ENCODE measurements around the gene RPP25L.

DNA sequence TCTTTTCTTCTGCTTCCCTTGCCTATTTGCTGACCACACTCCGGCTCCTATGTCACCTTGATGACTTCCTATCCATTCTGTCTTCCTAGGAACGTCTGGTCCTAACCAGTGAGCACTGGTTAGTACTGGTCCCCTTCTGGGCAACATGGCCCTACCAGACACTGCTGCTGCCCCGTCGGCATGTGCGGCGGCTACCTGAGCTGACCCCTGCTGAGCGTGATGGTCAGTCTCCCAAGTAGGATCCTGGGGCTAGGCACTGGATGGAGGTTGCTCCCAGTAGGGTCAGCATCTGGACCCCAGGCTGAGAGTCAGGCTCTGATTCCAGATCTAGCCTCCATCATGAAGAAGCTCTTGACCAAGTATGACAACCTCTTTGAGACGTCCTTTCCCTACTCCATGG lies 36.8 kb upstream of the RPP25L start:
- TF ChIP-seq, protein P1, sequence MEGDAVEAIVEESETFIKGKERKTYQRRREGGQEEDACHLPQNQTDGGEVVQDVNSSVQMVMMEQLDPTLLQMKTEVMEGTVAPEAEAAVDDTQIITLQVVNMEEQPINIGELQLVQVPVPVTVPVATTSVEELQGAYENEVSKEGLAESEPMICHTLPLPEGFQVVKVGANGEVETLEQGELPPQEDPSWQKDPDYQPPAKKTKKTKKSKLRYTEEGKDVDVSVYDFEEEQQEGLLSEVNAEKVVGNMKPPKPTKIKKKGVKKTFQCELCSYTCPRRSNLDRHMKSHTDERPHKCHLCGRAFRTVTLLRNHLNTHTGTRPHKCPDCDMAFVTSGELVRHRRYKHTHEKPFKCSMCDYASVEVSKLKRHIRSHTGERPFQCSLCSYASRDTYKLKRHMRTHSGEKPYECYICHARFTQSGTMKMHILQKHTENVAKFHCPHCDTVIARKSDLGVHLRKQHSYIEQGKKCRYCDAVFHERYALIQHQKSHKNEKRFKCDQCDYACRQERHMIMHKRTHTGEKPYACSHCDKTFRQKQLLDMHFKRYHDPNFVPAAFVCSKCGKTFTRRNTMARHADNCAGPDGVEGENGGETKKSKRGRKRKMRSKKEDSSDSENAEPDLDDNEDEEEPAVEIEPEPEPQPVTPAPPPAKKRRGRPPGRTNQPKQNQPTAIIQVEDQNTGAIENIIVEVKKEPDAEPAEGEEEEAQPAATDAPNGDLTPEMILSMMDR (IDR thresholded peaks at IDR 0.05) = no peak
- no peak for TF ChIP-seq POLR2A (IDR thresholded peaks at IDR 0.05)

Measured in breast epithelium (tissue), 3 donors.